ENCODE results near the gene PDSS1.

Gene PDSS1

DNA sequence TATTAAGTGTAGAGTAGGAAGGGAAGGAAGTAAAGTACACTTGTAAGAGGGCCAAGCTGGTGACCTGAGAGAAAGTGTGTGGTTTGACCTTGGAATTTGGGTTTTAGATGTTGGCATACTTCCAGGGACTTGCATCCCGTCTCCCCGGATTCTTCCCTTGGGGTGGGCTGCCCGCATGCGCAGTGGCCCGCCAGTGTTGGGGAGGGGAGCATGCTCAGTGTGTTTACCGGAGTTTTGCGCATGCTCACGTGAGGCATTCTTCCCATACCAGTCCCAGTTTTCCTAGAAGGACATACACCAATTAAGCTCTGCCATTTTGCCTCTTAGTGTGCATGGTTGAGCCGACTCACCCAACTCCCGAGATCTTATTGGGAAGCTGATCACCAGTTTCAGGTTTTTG, 9.4 kb downstream of the PDSS1 start:
- H3K4me3 ChIP-seq (ENCODE audit: low read depth, low read length): no peak overlapping the region
- DNase-seq (ENCODE audit: low read depth): no peak
- in situ Hi-C loops (cut with HindIII; ENCODE audit: low sequenced_read_pairs): no loop called here
- TF ChIP-seq, protein P1, sequence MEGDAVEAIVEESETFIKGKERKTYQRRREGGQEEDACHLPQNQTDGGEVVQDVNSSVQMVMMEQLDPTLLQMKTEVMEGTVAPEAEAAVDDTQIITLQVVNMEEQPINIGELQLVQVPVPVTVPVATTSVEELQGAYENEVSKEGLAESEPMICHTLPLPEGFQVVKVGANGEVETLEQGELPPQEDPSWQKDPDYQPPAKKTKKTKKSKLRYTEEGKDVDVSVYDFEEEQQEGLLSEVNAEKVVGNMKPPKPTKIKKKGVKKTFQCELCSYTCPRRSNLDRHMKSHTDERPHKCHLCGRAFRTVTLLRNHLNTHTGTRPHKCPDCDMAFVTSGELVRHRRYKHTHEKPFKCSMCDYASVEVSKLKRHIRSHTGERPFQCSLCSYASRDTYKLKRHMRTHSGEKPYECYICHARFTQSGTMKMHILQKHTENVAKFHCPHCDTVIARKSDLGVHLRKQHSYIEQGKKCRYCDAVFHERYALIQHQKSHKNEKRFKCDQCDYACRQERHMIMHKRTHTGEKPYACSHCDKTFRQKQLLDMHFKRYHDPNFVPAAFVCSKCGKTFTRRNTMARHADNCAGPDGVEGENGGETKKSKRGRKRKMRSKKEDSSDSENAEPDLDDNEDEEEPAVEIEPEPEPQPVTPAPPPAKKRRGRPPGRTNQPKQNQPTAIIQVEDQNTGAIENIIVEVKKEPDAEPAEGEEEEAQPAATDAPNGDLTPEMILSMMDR (IDR thresholded peaks at IDR 0.05; ENCODE audit: low read depth, low read length, missing control alignments): no peak

DNA sequence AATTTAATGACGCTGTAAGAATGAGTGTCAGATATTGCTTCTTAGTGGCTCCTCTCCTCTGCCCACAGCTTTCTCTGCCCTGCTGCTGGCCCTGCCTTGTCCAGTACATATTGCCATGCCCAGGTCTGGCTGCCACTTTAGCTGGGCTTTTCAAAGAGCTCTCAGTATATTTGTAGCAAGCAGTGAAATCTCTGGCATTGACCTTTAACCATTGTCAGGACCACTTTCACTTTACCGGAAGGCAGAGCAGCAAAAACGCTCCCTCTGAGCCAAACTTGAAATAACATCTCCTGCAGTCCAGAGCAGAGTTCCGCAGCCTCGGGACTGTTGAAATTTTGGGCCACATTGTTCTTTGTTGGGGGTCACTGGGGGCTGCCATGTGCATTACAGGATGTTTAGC, 13.8 kb downstream of the PDSS1 start:
- in situ Hi-C loops (cut with HindIII; ENCODE audit: low sequenced_read_pairs): no loop called here
- H3K4me3 ChIP-seq (ENCODE audit: low read depth, low read length): no peak overlapping the region
- TF ChIP-seq, protein P1 (IDR thresholded peaks at IDR 0.05; ENCODE audit: low read depth, low read length, missing control alignments): no peak
- DNase-seq (ENCODE audit: low read depth): no peak

DNA sequence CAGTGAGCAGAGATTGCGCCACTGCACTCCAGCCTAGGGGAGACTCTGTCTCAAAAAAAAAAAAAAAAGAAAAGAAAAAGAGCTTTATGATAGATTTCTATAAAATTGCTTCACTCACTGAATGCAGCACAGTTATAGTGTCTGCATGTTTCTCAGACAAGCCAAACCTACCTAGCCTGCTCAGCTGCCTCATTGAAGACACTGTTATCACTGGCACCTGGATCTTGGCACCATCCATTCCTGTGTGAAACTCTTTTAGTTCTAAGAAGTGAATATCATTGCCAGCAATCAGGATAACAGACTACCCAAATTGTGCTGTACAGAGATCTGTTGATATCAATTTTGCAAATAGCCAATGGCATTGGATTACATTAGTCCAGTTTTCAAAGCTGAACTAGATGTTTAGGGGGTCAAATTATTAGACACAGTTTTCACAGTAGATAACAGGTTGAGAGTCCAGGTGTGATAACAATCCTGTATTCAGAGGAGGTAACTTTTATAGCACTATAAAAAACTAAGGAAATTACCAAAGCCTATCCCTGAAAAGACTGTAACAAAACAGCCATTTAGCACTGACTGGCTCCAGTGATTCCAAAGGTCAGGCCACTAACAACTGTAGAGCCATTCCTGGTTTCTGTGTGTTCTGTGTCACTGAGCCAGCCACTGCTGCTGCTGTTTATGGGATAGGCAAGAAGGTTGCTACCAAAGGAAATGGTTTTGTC, 17.1 kb downstream of the PDSS1 start:
- H3K4me3 ChIP-seq (ENCODE audit: low read depth, low read length): no peak overlapping the region
- TF ChIP-seq, protein P1 (IDR thresholded peaks at IDR 0.05; ENCODE audit: low read depth, low read length, missing control alignments): no peak
- no peak for DNase-seq (ENCODE audit: low read depth)
- in situ Hi-C loops (cut with HindIII; ENCODE audit: low sequenced_read_pairs): no loop called here

DNA sequence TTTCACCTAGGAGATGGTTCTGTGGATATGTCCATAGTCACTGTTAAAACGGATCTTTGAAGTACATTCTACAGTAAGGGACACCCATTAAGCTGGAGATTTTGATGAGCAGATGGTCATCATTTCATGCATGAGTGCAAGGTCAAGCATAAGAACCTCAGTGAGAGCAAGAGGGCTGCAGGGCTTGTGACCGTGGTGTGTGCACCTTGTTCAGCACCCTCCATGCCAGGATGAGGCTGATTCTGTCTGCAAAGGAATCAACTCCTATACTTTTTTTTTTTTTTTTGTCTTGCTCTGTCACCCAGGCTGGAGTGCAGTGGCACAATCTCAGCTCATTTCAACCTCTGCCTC, 17.6 kb downstream of the PDSS1 start:
- in situ Hi-C loops (cut with HindIII; ENCODE audit: low sequenced_read_pairs): no loop called here
- no peak overlapping the region for H3K4me3 ChIP-seq (ENCODE audit: low read depth, low read length)
- no peak for DNase-seq (ENCODE audit: low read depth)
- TF ChIP-seq, protein P1 (IDR thresholded peaks at IDR 0.05; ENCODE audit: low read depth, low read length, missing control alignments): no peak

DNA sequence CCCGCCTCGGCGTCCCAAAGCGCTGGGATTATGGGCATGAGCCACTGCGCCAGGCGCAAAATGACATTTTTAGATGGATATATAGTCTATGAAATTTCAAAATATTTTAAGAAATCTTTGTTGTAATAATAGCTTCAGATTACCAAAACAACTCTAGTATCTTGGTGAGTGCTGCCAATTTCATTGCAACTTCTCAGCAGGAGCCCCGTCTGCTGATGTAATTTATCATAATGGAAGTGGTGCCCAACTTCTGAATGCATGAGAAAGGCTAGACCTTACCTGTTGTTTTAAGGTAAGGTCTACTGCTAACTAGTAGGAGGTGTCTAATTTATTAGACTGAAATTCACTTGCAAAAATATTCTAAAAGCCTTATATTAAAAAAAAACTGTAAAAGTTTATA, 20.0 kb downstream of the PDSS1 start:
- in situ Hi-C loops (cut with HindIII; ENCODE audit: low sequenced_read_pairs): no loop called here
- no peak overlapping the region for H3K4me3 ChIP-seq (ENCODE audit: low read depth, low read length)
- no peak for DNase-seq (ENCODE audit: low read depth)
- TF ChIP-seq, protein P1 (IDR thresholded peaks at IDR 0.05; ENCODE audit: low read depth, low read length, missing control alignments): no peak

DNA sequence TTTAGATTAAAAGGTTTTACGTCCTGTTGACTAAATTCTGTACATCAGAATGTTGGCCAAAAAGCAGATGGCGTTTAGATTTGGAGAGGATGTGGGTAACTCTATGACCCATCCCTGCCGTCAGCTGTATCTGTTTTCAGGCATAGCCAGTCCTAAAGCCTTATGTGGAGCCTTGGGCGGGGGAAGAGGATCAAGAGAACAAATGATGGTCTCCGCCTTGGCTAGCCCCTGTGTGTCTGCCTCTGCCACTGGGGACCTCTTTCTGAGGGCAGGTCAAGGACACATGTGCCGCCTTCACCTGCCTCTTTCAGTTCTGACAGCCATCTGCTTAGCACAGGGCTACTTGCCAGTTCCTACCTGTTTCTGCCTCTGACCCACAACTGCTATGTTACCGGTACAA, 24.1 kb downstream of the PDSS1 start:
- TF ChIP-seq, protein P1 (IDR thresholded peaks at IDR 0.05; ENCODE audit: low read depth, low read length, missing control alignments): no peak
- in situ Hi-C loops (cut with HindIII; ENCODE audit: low sequenced_read_pairs): no loop called here
- DNase-seq (ENCODE audit: low read depth): no peak
- H3K4me3 ChIP-seq (ENCODE audit: low read depth, low read length): no peak overlapping the region

Measured in astrocyte of the cerebellum (primary cell).